NCI-H748 treated with DMSO at 0.1 percent for 48 hours (cell line): ENCODE data around the gene HSD17B1.
"Not testable (repeated sequence)": the region's sequence is repeated elsewhere in the genome, so short reads cannot be mapped to it uniquely, and the experiment has no call there.

Source experiments
- DNase-seq: peaks from one replicate; lab custom pipeline; 2025; lab: John Stamatoyannopoulos, UW

Gene HSD17B1

GRCh38 chr17:42525221-42525620 lies 27.5 kb upstream of the HSD17B1 start:
- no peak for DNase-seq

GRCh38 chr17:42526031-42526444 lies 26.7 kb upstream of the HSD17B1 start:
- no peak for DNase-seq

DNA sequence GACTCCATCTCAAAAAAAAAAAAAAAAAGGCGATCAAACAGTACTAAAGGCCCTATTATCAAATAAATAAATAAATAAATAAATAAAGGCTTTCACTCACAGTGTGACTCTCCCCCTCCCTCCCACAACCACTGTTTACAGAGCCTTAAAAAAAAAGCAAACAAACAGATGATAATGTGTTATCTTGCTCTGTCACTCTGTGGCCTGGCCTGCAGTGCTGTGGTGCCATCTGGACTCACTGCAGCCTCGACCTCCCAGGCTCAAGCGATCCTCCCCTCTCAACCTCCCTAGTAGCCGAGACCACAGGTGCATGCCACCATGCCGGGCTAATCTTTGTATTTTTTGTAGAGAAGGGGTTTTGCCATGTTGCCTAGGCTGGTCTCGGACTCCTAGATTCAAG lies 24.8 kb upstream of the HSD17B1 start:
- DNase-seq: no peak

GRCh38 chr17:42529061-42529460 lies 23.7 kb upstream of the HSD17B1 start:
- no peak for DNase-seq

DNA sequence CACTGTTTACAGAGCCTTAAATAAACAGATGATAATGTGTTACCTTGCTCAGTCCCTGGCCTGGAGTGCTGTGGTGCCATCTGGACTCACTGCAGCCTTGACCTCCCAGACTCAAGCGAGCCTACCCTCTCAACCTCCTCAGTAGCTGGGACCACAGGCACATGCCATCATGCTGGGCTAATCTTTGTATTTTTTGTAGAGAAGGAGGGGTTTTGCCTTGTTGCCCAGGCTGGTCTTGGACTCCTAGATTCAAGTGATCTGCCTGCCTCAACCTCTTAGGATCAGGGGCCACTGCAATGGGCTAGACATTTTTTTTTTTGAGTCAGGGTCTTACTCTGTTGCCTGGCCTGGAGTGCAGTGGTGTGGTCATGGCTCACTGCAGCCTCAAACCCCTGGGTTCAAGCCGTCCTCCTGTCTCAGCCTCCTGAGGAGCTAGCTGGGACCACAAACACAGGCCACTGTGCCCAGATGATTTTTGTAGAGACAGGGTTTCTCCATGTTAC lies 21.7 kb upstream of the HSD17B1 start:
- peak; percentile 49 for DNase-seq

GRCh38 chr17:42531455-42532354 lies 21.0 kb upstream of the HSD17B1 start:
- peak; percentile 32 for DNase-seq

- no peak for DNase-seq
Measured at GRCh38 chr17:42535155-42536047, 17.3 kb upstream of the HSD17B1 start.

GRCh38 chr17:42536048-42536371 lies 16.7 kb upstream of the HSD17B1 start, which contains the start of gene NAGLU:
Gene NAGLU (plus strand): TSS chr17:42536241. CDS start chr17:42536273, 32 bp downstream.
- peak; percentile 58 for DNase-seq

GRCh38 chr17:42536372-42537155 lies 16.2 kb upstream of the HSD17B1 start:
- peak; percentile 61 for DNase-seq

DNA sequence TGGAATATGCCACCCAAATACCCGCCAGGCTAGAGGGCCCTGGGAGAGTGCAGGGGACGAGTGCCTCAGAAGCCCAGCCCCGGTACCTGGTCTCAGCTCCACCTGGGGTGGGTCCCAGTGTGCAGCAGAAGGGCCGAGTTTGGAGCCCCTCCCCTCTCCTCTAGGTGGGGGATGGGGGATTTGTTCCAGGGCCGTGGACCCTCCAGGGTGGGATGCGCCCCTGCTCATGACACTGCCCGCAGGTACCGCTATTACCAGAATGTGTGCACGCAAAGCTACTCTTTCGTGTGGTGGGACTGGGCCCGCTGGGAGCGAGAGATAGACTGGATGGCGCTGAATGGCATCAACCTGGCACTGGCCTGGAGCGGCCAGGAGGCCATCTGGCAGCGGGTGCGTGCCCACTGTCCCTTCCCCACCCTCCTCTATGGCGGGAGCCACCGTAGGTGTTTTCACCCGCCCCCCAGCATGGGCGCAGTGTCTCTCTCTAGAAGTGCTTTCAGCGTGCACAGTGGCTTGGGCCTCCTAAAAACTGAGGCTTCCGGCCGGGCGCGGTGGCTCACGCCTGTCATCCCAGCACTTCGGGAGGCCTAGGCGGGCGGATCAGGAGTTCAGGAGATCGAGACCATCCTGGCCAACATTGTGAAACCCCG lies 15.4 kb upstream of the HSD17B1 start:
- no peak for DNase-seq

DNA sequence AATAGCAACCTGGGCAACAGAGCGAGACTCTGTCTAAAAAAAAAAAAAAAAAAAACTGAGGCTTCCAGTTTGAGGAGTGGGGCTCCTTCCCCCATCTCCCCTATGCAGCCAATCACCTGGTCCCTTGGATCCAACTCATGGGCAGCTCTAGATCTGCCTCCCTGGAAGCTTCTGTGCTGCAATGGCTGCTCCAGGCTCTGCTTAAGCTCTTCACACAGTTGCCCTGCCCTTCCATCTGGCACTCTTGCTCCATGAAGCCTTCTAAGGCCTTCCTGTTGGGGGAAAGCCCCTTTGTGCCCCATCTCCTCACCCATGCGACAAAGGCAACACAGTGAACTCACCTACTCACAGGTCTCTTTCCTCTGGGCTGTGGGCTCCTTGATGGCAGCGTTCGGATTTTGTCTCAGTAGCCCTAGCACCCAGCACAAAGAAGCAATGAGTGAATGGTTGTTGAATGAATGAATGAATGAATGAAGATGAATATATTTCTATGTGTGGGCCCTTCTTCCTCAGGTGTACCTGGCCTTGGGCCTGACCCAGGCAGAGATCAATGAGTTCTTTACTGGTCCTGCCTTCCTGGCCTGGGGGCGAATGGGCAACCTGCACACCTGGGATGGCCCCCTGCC lies 14.8 kb upstream of the HSD17B1 start:
- no peak for DNase-seq

- no peak for DNase-seq
Measured at GRCh38 chr17:42538482-42538881, 14.2 kb upstream of the HSD17B1 start.

DNA sequence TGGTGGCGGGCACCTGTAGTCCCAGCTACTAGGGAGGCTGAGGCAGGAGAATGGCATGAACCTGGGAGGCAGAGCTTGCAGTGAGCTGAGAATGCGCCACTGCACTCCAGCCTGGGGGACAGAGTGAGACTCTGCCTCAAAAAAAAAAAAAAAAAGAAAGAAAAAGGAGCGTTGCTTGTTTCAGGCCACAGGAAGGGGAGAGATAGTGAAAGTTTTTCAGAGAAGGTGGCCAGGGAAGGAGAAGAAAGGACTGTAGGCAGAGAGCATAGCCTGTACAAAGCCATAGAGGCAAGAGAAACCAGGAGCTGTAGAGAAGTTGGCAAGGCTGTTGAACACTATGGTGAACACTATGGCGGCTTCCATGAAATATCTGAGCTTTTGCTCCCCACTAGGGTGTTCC lies 12.2 kb upstream of the HSD17B1 start:
- DNase-seq: not testable (repeated sequence)

DNA sequence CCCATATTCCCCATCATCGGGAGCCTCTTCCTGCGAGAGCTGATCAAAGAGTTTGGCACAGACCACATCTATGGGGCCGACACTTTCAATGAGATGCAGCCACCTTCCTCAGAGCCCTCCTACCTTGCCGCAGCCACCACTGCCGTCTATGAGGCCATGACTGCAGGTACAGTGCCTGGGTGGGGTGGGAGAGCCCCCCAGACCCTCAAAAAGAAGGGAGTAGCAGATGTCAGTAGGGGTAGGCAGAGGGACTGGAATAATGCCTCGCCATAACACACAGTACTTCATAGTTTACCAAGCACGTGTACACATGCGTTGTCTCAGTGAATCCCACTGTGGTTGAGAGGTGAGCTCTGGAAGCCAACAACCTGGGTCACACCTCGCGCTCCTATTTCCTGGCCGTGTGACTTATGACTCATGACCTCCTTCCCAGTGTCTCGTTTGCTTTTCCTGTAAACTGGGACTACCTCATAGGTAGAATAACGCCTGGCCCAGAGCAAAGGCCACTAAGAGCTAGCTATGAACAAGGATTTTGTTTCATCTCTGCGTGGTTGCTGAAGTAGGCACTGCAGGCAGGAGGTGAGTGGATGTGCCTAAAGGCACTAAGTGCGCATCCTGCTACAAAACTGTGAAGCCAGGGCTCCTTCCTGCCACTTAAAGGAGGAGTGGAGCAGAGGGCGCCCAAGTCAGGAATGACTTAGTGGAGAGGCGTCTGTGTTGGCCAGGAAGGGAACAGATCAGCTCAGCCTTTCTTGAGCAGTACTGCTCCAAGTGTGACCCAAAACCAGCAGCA lies 11.5 kb upstream of the HSD17B1 start:
- no peak for DNase-seq

DNA sequence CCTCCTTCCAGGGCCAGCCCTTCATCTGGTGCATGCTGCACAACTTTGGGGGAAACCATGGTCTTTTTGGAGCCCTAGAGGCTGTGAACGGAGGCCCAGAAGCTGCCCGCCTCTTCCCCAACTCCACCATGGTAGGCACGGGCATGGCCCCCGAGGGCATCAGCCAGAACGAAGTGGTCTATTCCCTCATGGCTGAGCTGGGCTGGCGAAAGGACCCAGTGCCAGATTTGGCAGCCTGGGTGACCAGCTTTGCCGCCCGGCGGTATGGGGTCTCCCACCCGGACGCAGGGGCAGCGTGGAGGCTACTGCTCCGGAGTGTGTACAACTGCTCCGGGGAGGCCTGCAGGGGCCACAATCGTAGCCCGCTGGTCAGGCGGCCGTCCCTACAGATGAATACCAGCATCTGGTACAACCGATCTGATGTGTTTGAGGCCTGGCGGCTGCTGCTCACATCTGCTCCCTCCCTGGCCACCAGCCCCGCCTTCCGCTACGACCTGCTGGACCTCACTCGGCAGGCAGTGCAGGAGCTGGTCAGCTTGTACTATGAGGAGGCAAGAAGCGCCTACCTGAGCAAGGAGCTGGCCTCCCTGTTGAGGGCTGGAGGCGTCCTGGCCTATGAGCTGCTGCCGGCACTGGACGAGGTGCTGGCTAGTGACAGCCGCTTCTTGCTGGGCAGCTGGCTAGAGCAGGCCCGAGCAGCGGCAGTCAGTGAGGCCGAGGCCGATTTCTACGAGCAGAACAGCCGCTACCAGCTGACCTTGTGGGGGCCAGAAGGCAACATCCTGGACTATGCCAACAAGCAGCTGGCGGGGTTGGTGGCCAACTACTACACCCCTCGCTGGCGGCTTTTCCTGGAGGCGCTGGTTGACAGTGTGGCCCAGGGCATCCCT lies 9.3 kb upstream of the HSD17B1 start:
- DNase-seq: no peak

GRCh38 chr17:42544874-42545283 lies 7.8 kb upstream of the HSD17B1 start:
- no peak for DNase-seq

GRCh38 chr17:42545755-42546505 lies 6.8 kb upstream of the HSD17B1 start:
- DNase-seq: not testable (repeated sequence)

DNA sequence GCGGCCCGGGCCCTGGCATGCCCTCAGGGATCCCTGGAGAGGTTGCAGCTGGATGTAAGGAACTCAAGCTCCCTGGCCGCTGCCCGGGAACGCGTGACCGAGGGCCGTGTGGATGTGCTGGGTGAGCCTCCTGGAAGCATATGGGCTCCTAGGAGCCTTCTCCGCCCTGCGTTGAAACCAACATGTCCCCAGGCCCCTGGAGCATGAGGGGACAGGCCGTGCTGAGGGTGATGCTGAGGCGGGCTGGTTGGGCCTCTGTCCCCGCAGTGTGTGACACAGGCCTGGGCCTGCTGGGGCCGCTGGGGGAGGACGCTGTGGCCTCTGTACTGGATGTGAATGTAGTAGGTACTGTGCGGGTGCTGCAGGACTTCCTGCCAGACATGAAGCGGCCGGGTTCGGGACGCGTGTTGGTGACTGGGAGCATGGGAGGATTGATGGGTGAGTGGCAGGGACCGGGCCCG lies 5.7 kb upstream of the HSD17B1 start:
- no peak for DNase-seq
